Epithelial cell of esophagus (primary cell): ENCODE results near the gene BAAT.

ENCODE experiments used
- DNase-seq: peaks from one replicate; pipeline ENCODE4 v3.0.0; 2010; ENCODE audit warnings: low read depth
- H3K4me3 ChIP-seq: 2 replicates; pipeline ENCODE4 v1.5.1; 2011; ENCODE audit warnings: mild to moderate bottlenecking, low read length, control low read depth
- TF ChIP-seq, protein P1 (sequence below): IDR thresholded peaks from 2 replicates; pipeline ENCODE4 v1.5.1; 2011; ENCODE audit warnings: low read depth, mild to moderate bottlenecking, low read length, control low read depth, inconsistent platforms; ENCODE audit not compliant: insufficient read depth; ENCODE audit errors: missing control alignments

The BAAT gene

DNA sequence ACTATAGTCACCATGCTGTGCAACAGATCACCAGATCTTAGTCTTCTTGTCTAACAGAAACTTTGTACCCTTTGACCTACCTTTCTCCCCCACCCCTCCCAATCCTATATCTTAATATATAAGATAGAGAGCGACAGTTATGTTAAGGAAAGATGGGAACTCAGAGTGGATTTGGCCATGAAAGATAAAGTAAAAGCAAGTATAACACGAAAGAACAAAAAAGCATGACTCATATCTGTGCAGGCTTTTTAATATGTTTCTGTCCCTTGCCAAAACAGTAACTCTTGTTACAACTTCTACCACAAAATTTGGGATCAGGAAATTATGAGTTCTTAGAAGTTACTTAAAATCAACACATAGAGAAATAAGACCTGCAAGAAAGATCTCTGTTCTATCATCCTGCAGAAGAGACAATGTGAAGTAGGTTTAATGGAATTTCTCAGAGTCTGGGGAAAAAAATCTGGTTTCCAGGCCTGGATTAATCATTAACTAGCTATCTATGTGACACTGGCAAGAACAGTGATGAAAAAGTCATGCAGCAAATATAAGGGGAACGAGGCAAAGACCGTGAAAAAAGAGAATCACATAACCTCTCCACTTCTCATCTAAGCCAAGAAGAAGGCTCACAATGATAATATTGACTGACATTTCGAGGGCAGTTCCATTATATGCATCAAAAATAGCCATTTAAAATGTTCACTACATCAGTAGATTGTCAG, 18.6 kb downstream of the BAAT start:
- TF ChIP-seq, protein P1, sequence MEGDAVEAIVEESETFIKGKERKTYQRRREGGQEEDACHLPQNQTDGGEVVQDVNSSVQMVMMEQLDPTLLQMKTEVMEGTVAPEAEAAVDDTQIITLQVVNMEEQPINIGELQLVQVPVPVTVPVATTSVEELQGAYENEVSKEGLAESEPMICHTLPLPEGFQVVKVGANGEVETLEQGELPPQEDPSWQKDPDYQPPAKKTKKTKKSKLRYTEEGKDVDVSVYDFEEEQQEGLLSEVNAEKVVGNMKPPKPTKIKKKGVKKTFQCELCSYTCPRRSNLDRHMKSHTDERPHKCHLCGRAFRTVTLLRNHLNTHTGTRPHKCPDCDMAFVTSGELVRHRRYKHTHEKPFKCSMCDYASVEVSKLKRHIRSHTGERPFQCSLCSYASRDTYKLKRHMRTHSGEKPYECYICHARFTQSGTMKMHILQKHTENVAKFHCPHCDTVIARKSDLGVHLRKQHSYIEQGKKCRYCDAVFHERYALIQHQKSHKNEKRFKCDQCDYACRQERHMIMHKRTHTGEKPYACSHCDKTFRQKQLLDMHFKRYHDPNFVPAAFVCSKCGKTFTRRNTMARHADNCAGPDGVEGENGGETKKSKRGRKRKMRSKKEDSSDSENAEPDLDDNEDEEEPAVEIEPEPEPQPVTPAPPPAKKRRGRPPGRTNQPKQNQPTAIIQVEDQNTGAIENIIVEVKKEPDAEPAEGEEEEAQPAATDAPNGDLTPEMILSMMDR, result no peak
- H3K4me3 ChIP-seq, result no peak overlapping the region
- DNase-seq, result no peak

DNA sequence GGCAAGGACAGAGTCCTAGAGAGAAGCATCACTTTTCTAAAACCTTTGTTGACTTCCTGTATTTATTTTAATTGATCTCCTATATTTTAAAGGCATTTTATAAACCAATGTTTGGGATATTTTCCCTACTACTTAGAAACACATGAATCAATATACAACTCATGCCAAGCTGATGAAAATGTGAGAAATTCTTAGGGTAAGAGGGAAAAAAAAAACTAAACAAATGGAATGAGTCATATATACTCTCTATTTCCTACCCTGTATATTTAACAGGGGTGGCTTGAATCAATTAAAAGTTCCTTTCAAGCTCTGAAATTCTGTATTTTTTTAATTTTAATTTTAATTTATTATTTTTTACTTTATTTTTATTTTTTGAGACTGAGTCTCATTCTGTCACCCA, 19.6 kb downstream of the BAAT start:
- H3K4me3 ChIP-seq, result no peak overlapping the region
- TF ChIP-seq, protein P1, result no peak

DNA sequence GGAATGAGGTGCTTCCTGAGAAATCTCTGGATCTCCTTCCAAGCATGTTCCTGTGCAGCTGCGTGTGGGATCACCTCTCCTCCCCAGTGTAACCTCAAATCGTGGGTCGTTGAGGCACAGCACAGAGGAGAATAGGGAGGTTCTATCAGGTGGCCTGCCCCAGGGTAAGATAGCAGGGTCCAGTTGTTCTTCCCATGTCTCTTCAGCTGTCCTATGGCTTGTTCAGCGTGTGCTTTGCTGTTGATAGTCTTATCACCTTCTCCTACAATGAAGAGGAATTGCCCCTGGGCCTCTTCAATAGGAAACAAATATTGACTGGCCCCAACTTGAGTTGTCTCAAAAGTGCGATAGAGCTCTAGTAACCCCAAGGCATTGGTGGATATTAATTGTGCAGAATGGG, 22.4 kb downstream of the BAAT start:
- TF ChIP-seq, protein P1, result no peak
- no peak for DNase-seq
- H3K4me3 ChIP-seq, result no peak overlapping the region

More for the DNA sequence above, 19.6 kb downstream of the BAAT start:
- no peak for DNase-seq

DNA sequence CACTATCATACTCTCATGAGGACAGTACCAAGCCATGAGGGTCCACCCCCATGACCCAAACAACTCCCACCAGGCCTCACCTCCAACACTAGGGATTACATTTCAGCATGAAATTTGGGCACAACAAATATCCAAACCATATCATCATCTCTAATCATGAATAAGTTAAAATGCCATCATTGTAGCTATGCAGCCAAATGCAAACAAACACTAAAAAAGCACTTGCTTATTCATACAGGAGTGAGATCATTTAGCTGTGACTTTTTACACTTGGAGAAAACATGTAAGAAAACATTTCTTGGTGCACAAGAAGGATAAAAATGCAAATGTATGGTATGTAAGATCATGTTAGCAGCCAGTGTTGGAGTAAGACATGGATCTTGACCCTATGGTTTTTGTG, 24.2 kb downstream of the BAAT start:
- no peak overlapping the region for H3K4me3 ChIP-seq
- TF ChIP-seq, protein P1, result no peak
- DNase-seq, result no peak

DNA sequence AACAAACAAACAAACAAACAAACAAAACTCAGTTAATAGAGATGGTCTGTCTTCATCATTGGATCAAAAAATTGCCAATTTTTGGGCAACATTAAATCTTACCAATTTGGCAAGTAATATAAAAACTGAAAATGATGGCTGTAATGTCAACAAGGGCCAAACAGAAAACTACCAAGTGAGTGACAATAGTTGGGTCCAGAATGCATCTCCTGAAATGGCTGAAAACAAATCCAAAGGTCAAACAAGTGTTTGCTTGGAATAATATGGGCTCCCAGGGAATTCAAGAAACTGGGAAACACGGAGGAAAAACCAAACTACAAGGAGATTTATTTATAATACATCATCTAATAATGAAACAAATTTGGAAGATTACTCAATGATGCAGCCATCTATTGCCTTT, 25.1 kb downstream of the BAAT start:
- no peak for DNase-seq
- H3K4me3 ChIP-seq, result no peak overlapping the region
- TF ChIP-seq, protein P1, result no peak

DNA sequence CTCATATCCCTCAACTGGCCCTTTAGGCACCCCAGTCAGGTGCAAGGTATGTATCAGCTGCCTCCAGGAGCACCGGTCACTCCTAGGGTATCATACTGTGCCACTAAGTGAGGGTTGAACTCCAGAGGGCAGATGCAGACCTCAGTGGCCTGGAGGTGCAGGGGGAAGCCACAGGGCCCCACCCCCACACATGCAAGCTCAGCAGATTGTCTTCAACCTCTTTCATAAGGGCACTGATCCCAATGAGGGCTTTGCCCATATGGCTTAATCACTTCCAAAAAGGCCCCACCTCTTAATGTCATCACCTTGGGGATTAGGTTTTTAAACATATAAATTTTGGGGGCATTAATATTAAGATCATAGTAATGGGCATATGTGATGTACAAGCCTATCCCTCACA, 28.2 kb downstream of the BAAT start:
- no peak for DNase-seq
- TF ChIP-seq, protein P1, result no peak
- H3K4me3 ChIP-seq, result no peak overlapping the region
